ENCODE measurements around the gene RTRAF. TPM values are rescaled to one million over a fixed set of nuclear protein-coding genes. Genes with fewer than 3 reads are reported as not detected.

The RTRAF gene
- total RNA-seq, 1 donor = 53.2 TPM

DNA sequence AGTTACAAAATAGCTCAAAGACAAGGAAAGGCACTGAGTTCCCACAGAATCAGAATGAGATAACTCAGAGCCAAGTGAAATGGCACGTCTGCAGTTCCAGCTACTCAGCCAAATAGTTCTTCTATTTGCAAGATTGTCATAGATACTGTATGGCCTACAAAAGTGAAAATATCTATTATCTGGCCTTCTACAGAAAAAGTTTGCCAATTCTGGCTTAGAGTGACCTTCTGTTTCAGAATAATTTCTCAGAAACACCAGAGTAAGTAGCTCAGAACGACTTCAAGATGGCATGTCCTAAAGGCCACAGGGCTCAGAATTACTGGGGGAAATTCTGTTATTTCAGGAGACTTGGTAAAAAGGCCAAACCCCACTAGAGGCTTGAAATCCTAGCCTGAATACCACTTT is 10.7 kb upstream of the RTRAF start:
- H3K27ac ChIP-seq (ENCODE audit: low read depth, low read length) = no peak overlapping the region
- no peaks in the 10 kb centered on the region for H3K36me3 ChIP-seq (ENCODE audit: insufficient read depth, low read length)
- H3K9me3 ChIP-seq (ENCODE audit: low read depth, low read length) = no peaks in the 10 kb centered on the region
- H3K4me3 ChIP-seq (ENCODE audit: insufficient read depth, low read length) = no peak overlapping the region
- no peaks in the 10 kb centered on the region for H3K4me1 ChIP-seq (ENCODE audit: insufficient read depth, low read length)
- H4K20me1 ChIP-seq (ENCODE audit: insufficient read depth, low read length) = no peaks in the 10 kb centered on the region
- H3K4me2 ChIP-seq (ENCODE audit: insufficient read depth, low read length) = no peak overlapping the region
- no peak for DNase-seq (ENCODE audit: insufficient read length, low spot score, missing footprints)
- H2AFZ ChIP-seq (ENCODE audit: low read length) = no peak overlapping the region
- peaks cover 10% of the 10 kb centered on the region for H3K27me3 ChIP-seq (ENCODE audit: insufficient read depth, low read length)
- TF ChIP-seq, protein P1, sequence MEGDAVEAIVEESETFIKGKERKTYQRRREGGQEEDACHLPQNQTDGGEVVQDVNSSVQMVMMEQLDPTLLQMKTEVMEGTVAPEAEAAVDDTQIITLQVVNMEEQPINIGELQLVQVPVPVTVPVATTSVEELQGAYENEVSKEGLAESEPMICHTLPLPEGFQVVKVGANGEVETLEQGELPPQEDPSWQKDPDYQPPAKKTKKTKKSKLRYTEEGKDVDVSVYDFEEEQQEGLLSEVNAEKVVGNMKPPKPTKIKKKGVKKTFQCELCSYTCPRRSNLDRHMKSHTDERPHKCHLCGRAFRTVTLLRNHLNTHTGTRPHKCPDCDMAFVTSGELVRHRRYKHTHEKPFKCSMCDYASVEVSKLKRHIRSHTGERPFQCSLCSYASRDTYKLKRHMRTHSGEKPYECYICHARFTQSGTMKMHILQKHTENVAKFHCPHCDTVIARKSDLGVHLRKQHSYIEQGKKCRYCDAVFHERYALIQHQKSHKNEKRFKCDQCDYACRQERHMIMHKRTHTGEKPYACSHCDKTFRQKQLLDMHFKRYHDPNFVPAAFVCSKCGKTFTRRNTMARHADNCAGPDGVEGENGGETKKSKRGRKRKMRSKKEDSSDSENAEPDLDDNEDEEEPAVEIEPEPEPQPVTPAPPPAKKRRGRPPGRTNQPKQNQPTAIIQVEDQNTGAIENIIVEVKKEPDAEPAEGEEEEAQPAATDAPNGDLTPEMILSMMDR (IDR thresholded peaks at IDR 0.05; ENCODE audit: extremely low read depth, low read depth, low read length) = no peak
- H3K79me2 ChIP-seq (ENCODE audit: insufficient read depth, low read length) = no peaks in the 10 kb centered on the region

DNA sequence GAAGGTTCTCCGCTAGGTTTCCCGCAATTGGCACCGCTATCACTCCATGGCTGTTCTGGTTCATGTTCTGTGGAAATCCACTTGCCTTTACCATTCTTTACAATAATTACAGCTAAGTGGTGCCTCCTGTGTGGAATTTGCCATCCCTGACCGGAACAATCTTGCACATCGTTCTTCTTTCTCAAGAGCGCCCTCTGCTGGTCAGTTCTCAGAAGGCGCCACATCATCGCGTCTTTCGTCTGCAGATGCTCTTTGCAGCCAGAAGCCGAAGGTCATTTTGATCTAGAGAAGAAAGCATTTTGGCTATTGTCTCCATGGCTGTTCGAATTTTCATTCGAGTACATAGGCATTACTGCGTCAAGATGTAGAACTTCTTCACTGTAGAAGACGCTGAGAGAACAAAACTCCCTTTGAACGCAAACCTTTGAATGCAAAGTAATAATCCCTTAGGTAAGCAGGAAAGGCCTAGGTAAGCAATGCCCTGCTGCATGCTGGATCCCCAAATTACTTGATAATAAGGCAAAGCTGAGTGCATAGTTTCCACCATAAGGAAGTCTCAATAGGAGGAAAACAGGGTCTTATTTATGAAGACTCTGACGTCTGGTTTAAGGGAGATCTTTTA is 10.1 kb upstream of the RTRAF start:
- H3K36me3 ChIP-seq (ENCODE audit: insufficient read depth, low read length) = no peaks in the 10 kb centered on the region
- H3K4me1 ChIP-seq (ENCODE audit: insufficient read depth, low read length) = no peaks in the 10 kb centered on the region
- no peak overlapping the region for H2AFZ ChIP-seq (ENCODE audit: low read length)
- H3K79me2 ChIP-seq (ENCODE audit: insufficient read depth, low read length) = no peaks in the 10 kb centered on the region
- peaks cover 10% of the 10 kb centered on the region for H3K27me3 ChIP-seq (ENCODE audit: insufficient read depth, low read length)
- DNase-seq (ENCODE audit: insufficient read length, low spot score, missing footprints) = peak; percentile 60
- H3K27ac ChIP-seq (ENCODE audit: low read depth, low read length) = no peak overlapping the region
- TF ChIP-seq, protein P1 (IDR thresholded peaks at IDR 0.05; ENCODE audit: extremely low read depth, low read depth, low read length) = peak; percentile 94
- no peaks in the 10 kb centered on the region for H4K20me1 ChIP-seq (ENCODE audit: insufficient read depth, low read length)
- no peak overlapping the region for H3K4me2 ChIP-seq (ENCODE audit: insufficient read depth, low read length)
- H3K9me3 ChIP-seq (ENCODE audit: low read depth, low read length) = no peaks in the 10 kb centered on the region
- no peak overlapping the region for H3K4me3 ChIP-seq (ENCODE audit: insufficient read depth, low read length)

DNA sequence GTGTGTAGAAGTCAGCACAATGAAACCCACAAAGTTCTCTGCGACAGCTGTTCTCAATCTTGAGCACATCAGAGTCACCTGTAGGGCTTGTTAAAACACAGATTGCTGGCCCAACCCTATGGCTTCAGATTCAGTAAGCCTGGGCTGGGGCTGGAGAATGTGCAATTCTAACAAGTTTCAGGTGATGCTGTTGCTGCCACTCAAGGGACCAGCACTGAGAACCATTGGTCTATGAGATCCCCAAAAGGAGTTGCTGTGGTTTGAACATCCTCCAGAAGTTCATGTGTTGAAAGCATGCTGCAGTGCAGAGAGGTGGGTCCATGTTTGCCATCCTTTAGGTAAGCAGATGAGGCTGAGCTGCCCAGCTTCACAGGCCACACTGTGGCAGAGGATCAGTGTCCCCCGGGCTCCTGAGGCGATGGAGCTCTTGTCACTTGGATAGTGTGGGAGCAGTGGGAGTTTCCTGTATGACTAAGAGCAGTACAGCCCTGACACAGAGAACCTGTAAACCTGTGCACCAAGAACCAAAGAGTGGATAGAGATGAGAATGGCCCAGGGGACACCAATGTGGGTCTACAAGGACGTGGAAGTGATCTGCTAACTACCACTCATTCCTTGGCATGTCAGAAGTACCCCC is 8.0 kb upstream of the RTRAF start:
- H4K20me1 ChIP-seq (ENCODE audit: insufficient read depth, low read length) = no peaks in the 10 kb centered on the region
- no peak overlapping the region for H3K27ac ChIP-seq (ENCODE audit: low read depth, low read length)
- no peaks in the 10 kb centered on the region for H3K4me1 ChIP-seq (ENCODE audit: insufficient read depth, low read length)
- DNase-seq (ENCODE audit: insufficient read length, low spot score, missing footprints) = no peak
- no peak overlapping the region for H3K4me3 ChIP-seq (ENCODE audit: insufficient read depth, low read length)
- no peaks in the 10 kb centered on the region for H3K36me3 ChIP-seq (ENCODE audit: insufficient read depth, low read length)
- TF ChIP-seq, protein P1 (IDR thresholded peaks at IDR 0.05; ENCODE audit: extremely low read depth, low read depth, low read length) = no peak
- no peaks in the 10 kb centered on the region for H3K9me3 ChIP-seq (ENCODE audit: low read depth, low read length)
- no peak overlapping the region for H2AFZ ChIP-seq (ENCODE audit: low read length)
- peaks cover 8% of the 10 kb centered on the region for H3K27me3 ChIP-seq (ENCODE audit: insufficient read depth, low read length)
- no peaks in the 10 kb centered on the region for H3K79me2 ChIP-seq (ENCODE audit: insufficient read depth, low read length)
- H3K4me2 ChIP-seq (ENCODE audit: insufficient read depth, low read length) = no peak overlapping the region

DNA sequence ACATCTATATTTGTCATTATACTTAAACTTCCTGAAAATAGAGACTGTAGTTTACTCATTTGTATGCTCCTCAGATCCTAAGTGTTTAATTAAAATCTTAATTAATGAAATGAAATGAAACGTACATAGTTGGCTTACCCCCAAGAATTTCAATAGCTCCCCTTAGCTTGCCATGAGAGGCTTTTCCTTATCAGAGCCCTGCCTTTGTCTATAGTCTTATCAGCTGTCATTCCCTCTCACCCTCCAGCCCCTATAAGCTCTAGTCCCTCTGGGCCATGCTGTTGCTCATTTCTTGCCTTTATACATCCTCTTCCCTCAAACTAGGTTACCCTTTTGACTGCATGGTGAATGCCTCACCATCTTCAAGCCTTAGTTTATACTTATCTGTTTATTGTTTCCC is 1.1 kb upstream of the RTRAF start:
- peaks cover 33% of the 10 kb centered on the region for H3K79me2 ChIP-seq (ENCODE audit: insufficient read depth, low read length)
- TF ChIP-seq, protein P1 (IDR thresholded peaks at IDR 0.05; ENCODE audit: extremely low read depth, low read depth, low read length) = no peak
- peaks cover 11% of the 10 kb centered on the region for H3K4me1 ChIP-seq (ENCODE audit: insufficient read depth, low read length)
- H3K27me3 ChIP-seq (ENCODE audit: insufficient read depth, low read length) = no peaks in the 10 kb centered on the region
- no peaks in the 10 kb centered on the region for H3K9me3 ChIP-seq (ENCODE audit: low read depth, low read length)
- H3K27ac ChIP-seq (ENCODE audit: low read depth, low read length) = no peak overlapping the region
- H3K4me2 ChIP-seq (ENCODE audit: insufficient read depth, low read length) = no peak overlapping the region
- peak overlapping the region; percentile 94 for H2AFZ ChIP-seq (ENCODE audit: low read length)
- H3K36me3 ChIP-seq (ENCODE audit: insufficient read depth, low read length) = peaks cover 22% of the 10 kb centered on the region
- DNase-seq (ENCODE audit: insufficient read length, low spot score, missing footprints) = no peak
- H4K20me1 ChIP-seq (ENCODE audit: insufficient read depth, low read length) = no peaks in the 10 kb centered on the region
- H3K4me3 ChIP-seq (ENCODE audit: insufficient read depth, low read length) = no peak overlapping the region

Data from osteoblast (primary cell).